Endodermal cell (in vitro differentiated cells): ENCODE data around the gene PLEKHO1. TPM values are rescaled to one million over a fixed set of nuclear protein-coding genes. Genes with fewer than 3 reads are reported as not detected.

Source experiments
- DNase-seq: peaks from one replicate; pipeline ENCODE4 v3.0.0-alpha.2; 2017
- H3K27ac ChIP-seq: 2 replicates; pipeline ENCODE4 v1.5.1; 2013; ENCODE audit warnings: mild to moderate bottlenecking, low read depth, low read length, moderate library complexity
- H3K27me3 ChIP-seq: 2 replicates; pipeline ENCODE4 v1.6.1; 2013; ENCODE audit warnings: mild to moderate bottlenecking, low read length, moderate library complexity; ENCODE audit not compliant: insufficient read depth, control insufficient read depth, poor library complexity, severe bottlenecking
- H3K36me3 ChIP-seq: 2 replicates; pipeline ENCODE4 v1.7.0; 2013; ENCODE audit warnings: mild to moderate bottlenecking, low read length, moderate library complexity; ENCODE audit not compliant: control insufficient read depth, insufficient read depth
- H3K4me1 ChIP-seq: one replicate; pipeline ENCODE4 v1.7.0; 2013; ENCODE audit warnings: low read length; ENCODE audit not compliant: control insufficient read depth, insufficient read depth
- H3K4me3 ChIP-seq: 2 replicates; pipeline ENCODE4 v1.5.1; 2013; ENCODE audit warnings: mild to moderate bottlenecking, low read length, moderate library complexity
- H3K9ac ChIP-seq: 2 replicates; pipeline ENCODE4 v1.6.1; 2013; ENCODE audit warnings: mild to moderate bottlenecking, low read length, moderate library complexity; ENCODE audit not compliant: poor library complexity, severe bottlenecking; ENCODE audit errors: extremely low read depth
- H3K9me3 ChIP-seq: 2 replicates; pipeline ENCODE4 v1.6.1; 2013; ENCODE audit warnings: mild to moderate bottlenecking, low read length, moderate library complexity; ENCODE audit not compliant: control insufficient read depth
- H3K27ac Mint-ChIP-seq: 2 replicates; pipeline ENCODE4 v1.8.0; 2020; ENCODE audit warnings: mixed read lengths
- H3K27me3 Mint-ChIP-seq: 2 replicates; pipeline ENCODE4 v1.8.0; 2021; ENCODE audit warnings: mild to moderate bottlenecking, mixed read lengths; ENCODE audit not compliant: insufficient read depth
- H3K36me3 Mint-ChIP-seq: 2 replicates; pipeline ENCODE4 v1.8.0; 2020; ENCODE audit warnings: low read depth, mixed read lengths
- H3K4me1 Mint-ChIP-seq: 2 replicates; pipeline ENCODE4 v1.8.0; 2020; ENCODE audit warnings: mixed read lengths
- H3K4me3 Mint-ChIP-seq: 2 replicates; pipeline ENCODE4 v1.8.0; 2020; ENCODE audit warnings: mild to moderate bottlenecking, moderate library complexity, mixed read lengths
- H3K9me3 Mint-ChIP-seq: 2 replicates; pipeline ENCODE4 v1.8.0; 2020; ENCODE audit warnings: mild to moderate bottlenecking, mixed read lengths
- CTCF ChIP-seq: fragments of 200-600 bp; sonication (generic); conservative IDR thresholded peaks from 2 replicates; pipeline ENCODE4 v1.5.0; 2021; ENCODE audit warnings: antibody characterized with exemption, mild to moderate bottlenecking
- WGBS, 2 experiments: methylation state at CpG; one replicate each; pipeline versions ENCODE4 v1.1.5 to v1.1.7; 2013; ENCODE audit warnings: missing lambda C conversion rate in 2 of 2, mixed read lengths in 1 of 2; ENCODE audit not compliant: insufficient coverage in 1 of 2, insufficient read length in 1 of 2; 5-methylcytosine and 5-hydroxymethylcytosine counted together
- total RNA-seq, 2 donors: library from RNA; stranded (reverse); fragmentation: NEBNext Ultra II Directional in 1 of 2; extraction: Animal tissue kit (Norgen Biotek cat#: 25700) in 1 of 2; gene quantifications; 2 replicates in 1 of 2; 3 replicates in 1 of 2; pipeline ENCODE4 v1.2.1, GENCODE V29; 2021

PLEKHO1 gene
- total RNA-seq, 2 donors from 2014 or later = 42.9 to 46.0 TPM

- 62 to 100% methylated on average over 2 to 10 of the region's 10 CpGs for WGBS, 2 experiments
- H3K9me3 Mint-ChIP-seq = no peaks in the 10 kb centered on the region
- Histone ChIP-seq H3K4me1 (no peaks in the 10 kb centered on the region), H3K4me3 (no peak overlapping the region), H3K27me3 (no peaks in the 10 kb centered on the region), H3K9ac (no peak overlapping the region), H3K9me3 (peaks cover 6% of the 10 kb centered on the region), H3K36me3 (no peaks in the 10 kb centered on the region), H3K27ac (no peak overlapping the region)
- H3K4me3 Mint-ChIP-seq = no peak overlapping the region
- DNase-seq = peak; percentile 62
- no peaks in the 10 kb centered on the region for H3K36me3 Mint-ChIP-seq
- no peaks in the 10 kb centered on the region for H3K4me1 Mint-ChIP-seq
- H3K27me3 Mint-ChIP-seq = no peaks in the 10 kb centered on the region
- H3K27ac Mint-ChIP-seq = no peak overlapping the region
- TF ChIP-seq CTCF = peak; percentile 81
Observed at GRCh38 chr1:150186789-150187559, 37.3 kb downstream of the PLEKHO1 start.

- Mint-ChIP-seq H3K4me3 (no peak overlapping the region), H3K27ac (no peak overlapping the region), H3K4me1 (no peaks in the 10 kb centered on the region), H3K27me3 (no peaks in the 10 kb centered on the region), H3K36me3 (no peaks in the 10 kb centered on the region), H3K9me3 (no peaks in the 10 kb centered on the region)
- peak; percentile 17 for TF ChIP-seq CTCF
- H3K36me3 ChIP-seq = no peaks in the 10 kb centered on the region
- no peaks in the 10 kb centered on the region for H3K4me1 ChIP-seq
- no peak for DNase-seq
- no peaks in the 10 kb centered on the region for H3K27me3 ChIP-seq
- 63 to 100% methylated on average over 1 to 3 of the region's 3 CpGs for WGBS, 2 experiments
- H3K4me3 ChIP-seq = no peak overlapping the region
- H3K9ac ChIP-seq = no peak overlapping the region
- peaks cover 6% of the 10 kb centered on the region for H3K9me3 ChIP-seq
- H3K27ac ChIP-seq = no peak overlapping the region
Observed at GRCh38 chr1:150187560-150187931, 37.8 kb downstream of the PLEKHO1 start.

GRCh38 chr1:150192012-150192411 is 42.3 kb downstream of the PLEKHO1 start:
- H3K4me1 Mint-ChIP-seq = no peaks in the 10 kb centered on the region
- WGBS, 2 experiments = 78 to 98% methylated on average over 1 to 2 of the region's 2 CpGs
- DNase-seq = no peak
- H3K27ac ChIP-seq = no peak overlapping the region
- no peak overlapping the region for H3K9ac ChIP-seq
- H3K9me3 Mint-ChIP-seq = peaks cover 6% of the 10 kb centered on the region
- H3K4me3 ChIP-seq = no peak overlapping the region
- H3K36me3 Mint-ChIP-seq = no peaks in the 10 kb centered on the region
- no peak overlapping the region for H3K4me3 Mint-ChIP-seq
- no peaks in the 10 kb centered on the region for H3K36me3 ChIP-seq
- H3K27ac Mint-ChIP-seq = no peak overlapping the region
- H3K27me3 ChIP-seq = no peaks in the 10 kb centered on the region
- TF ChIP-seq CTCF = no peak
- H3K27me3 Mint-ChIP-seq = no peaks in the 10 kb centered on the region
- H3K4me1 ChIP-seq = no peaks in the 10 kb centered on the region
- peaks cover 6% of the 10 kb centered on the region for H3K9me3 ChIP-seq
